HCT116 (cell line): ENCODE data around the gene BCKDHB.

Experiments used
- CEBPB ChIP-seq: IDR thresholded peaks from 2 replicates; pipeline ENCODE4 v1.6.1; 2012; ENCODE audit warnings: low read depth
- EZH2 ChIP-seq: fragments of 200-600 bp; sonication (generic); IDR thresholded peaks from 2 replicates; pipeline ENCODE4 v1.6.1; 2017; ENCODE audit warnings: antibody characterized with exemption, mixed run types
- MAX ChIP-seq: IDR thresholded peaks from 2 replicates; pipeline ENCODE4 v1.6.1; 2012
- POLR2A ChIP-seq: IDR thresholded peaks from 2 replicates; pipeline ENCODE4 v1.7.0; 2011; ENCODE audit warnings: borderline replicate concordance; ENCODE audit not compliant: insufficient read depth, insufficient read length; ENCODE audit errors: extremely low read depth
- POLR2AphosphoS5 ChIP-seq: IDR thresholded peaks from 2 replicates; pipeline ENCODE4 v1.6.1; 2011; ENCODE audit warnings: mild to moderate bottlenecking, low read depth, low read length, moderate library complexity
- RAD21 ChIP-seq: IDR thresholded peaks from 2 replicates; pipeline ENCODE4 v1.6.1; 2012; ENCODE audit warnings: low read depth, mild to moderate bottlenecking
- SP1 ChIP-seq: IDR thresholded peaks from 2 replicates; pipeline ENCODE4 v1.6.1; 2012; ENCODE audit warnings: low read depth
- TCF7L2 ChIP-seq: IDR thresholded peaks from 2 replicates; pipeline ENCODE4 v1.7.0; 2011; ENCODE audit warnings: borderline replicate concordance, inconsistent platforms; ENCODE audit not compliant: insufficient read depth, insufficient read length; ENCODE audit errors: extremely low read depth
- ZFX ChIP-seq: fragments of 450-650 bp; IDR thresholded peaks from 2 replicates; pipeline ENCODE4 v1.6.1; 2017
- TF ChIP-seq, protein P1 (sequence below), 3 experiments: fragments of 200-600 bp in 1 of 3; sonication (generic) in 1 of 3; IDR thresholded peaks in 2 of 3; conservative IDR thresholded peaks in 1 of 3; 2 replicates each; pipeline ENCODE4 v1.5.1; 2012 to 2017; ENCODE audit warnings: low read depth in 2 of 3, low read length in 2 of 3, antibody characterized with exemption in 1 of 3, borderline replicate concordance in 1 of 3, control low read depth in 1 of 3, mild to moderate bottlenecking in 1 of 3, mixed read lengths in 1 of 3, mixed run types in 1 of 3, moderate library complexity in 1 of 3; ENCODE audit not compliant: insufficient read depth in 1 of 3

DNA sequence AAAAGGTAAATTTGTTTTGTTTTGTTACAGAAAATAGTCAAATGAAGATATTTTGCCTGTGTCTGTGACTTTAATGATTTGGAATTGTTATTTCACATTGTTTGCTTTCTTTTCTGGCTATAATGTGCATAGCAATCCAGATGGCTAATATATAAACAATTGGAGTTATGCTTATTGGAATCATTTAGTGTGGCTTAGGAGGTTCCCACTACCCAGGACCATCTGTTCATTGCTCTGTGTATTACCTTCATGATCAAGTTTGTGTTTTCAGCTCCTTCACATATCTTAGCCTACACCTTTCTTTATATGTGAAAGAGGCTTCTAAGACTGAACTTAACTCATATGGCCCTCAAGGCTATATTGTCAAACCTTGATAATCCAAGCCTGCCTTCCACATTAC is 232.9 kb downstream of the BCKDHB start:
- no peak for TF ChIP-seq EZH2
- no peak for TF ChIP-seq POLR2AphosphoS5
- TF ChIP-seq, protein P1, sequence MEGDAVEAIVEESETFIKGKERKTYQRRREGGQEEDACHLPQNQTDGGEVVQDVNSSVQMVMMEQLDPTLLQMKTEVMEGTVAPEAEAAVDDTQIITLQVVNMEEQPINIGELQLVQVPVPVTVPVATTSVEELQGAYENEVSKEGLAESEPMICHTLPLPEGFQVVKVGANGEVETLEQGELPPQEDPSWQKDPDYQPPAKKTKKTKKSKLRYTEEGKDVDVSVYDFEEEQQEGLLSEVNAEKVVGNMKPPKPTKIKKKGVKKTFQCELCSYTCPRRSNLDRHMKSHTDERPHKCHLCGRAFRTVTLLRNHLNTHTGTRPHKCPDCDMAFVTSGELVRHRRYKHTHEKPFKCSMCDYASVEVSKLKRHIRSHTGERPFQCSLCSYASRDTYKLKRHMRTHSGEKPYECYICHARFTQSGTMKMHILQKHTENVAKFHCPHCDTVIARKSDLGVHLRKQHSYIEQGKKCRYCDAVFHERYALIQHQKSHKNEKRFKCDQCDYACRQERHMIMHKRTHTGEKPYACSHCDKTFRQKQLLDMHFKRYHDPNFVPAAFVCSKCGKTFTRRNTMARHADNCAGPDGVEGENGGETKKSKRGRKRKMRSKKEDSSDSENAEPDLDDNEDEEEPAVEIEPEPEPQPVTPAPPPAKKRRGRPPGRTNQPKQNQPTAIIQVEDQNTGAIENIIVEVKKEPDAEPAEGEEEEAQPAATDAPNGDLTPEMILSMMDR (IDR thresholded peaks at IDR 0.05 in 2 of 3, conservative IDR thresholded peaks at IDR 0.05 in 1 of 3; ENCODE audit: borderline replicate concordance in 1 of 3, insufficient read depth in 1 of 3, low read depth in 2 of 3, low read length in 2 of 3), result no peak
- no peak for TF ChIP-seq ZFX
- TF ChIP-seq MAX, result no peak
- no peak for TF ChIP-seq TCF7L2
- no peak for TF ChIP-seq SP1
- no peak for TF ChIP-seq POLR2A
- no peak for TF ChIP-seq CEBPB
- no peak for TF ChIP-seq RAD21
